Pancreas (tissue), 10 donors: Measurements from ENCODE around the gene IMMP2L. TPM values are rescaled to one million over a fixed set of nuclear protein-coding genes. Genes with fewer than 3 reads are reported as not detected.

Source experiments
- ATAC-seq, 4 donors: fragments of 200-7000 bp; cut with Tn5 transposase; one replicate each; pipeline versions ENCODE4 v1.8.0 to v1.9.1; 2020; ENCODE audit warnings: mild to moderate bottlenecking in 4 of 4, moderate library complexity in 4 of 4
- DNase-seq, 6 donors: peaks; one replicate each; pipeline ENCODE4 v3.0.0-alpha.2; 2020
- FAIRE-seq: peaks from 2 replicates; lab custom pipeline; 2012; peaks lifted over from hg19 to GRCh38; lab: Jason Lieb, UNC
- H3K27ac ChIP-seq, 4 donors: fragments of 200-600 bp; sonication (generic); 1 replicate in 3 of 4; 2 replicates in 1 of 4; pipeline versions ENCODE4 v1.5.0 to v1.8.0; 2020
- H3K27me3 ChIP-seq, 4 donors: fragments of 200-600 bp; one replicate each; pipeline ENCODE4 v1.8.0; 2021
- H3K36me3 ChIP-seq, 3 donors: fragments of 200-600 bp; sonication (generic) in 1 of 3; one replicate each; pipeline versions ENCODE4 v1.5.0 to v1.8.0; 2020 to 2021
- H3K4me1 ChIP-seq, 3 donors: fragments of 200-600 bp; one replicate each; pipeline ENCODE4 v1.8.0; 2021
- H3K4me3 ChIP-seq, 4 donors: fragments of 200-600 bp; sonication (generic) in 2 of 4; one replicate each; pipeline versions ENCODE4 v1.5.0 to v1.8.0; 2020 to 2021
- H3K9me3 ChIP-seq, 4 donors: fragments of 200-600 bp; one replicate each; pipeline ENCODE4 v1.8.0; 2021
- WGBS, 2 donors: extraction: QIAGEN DNeasy Blood & Tissue Kit; methylation state at CpG; one replicate each; pipeline ENCODE4 v1.1.7; 2013; 5-methylcytosine and 5-hydroxymethylcytosine counted together
- intact Hi-C, 3 donors: fragments of 100-400 bp; cut with DNase I; formaldehyde crosslinking; loops; one replicate each; pipeline versions ENCODE4 v1.11.1 to v1.14.2; 2022
- polyA plus RNA-seq, 2 donors: library from polyadenylated mRNA; stranded (reverse); fragments of 200-250 nt; gene quantifications; one replicate each; pipeline ENCODE4 v1.2.3, GENCODE V29; 2013
- total RNA-seq, 6 donors: library from RNA; stranded (reverse); fragmentation: NEBNext Ultra II Directional in 4 of 6; extraction: Animal tissue kit (Norgen Biotek cat#: 25700) in 4 of 6; gene quantifications; one replicate each; pipeline versions ENCODE4 v1.2.1 to v1.2.4, GENCODE V29; 2021 to 2023
- TF ChIP-seq, protein P1 (sequence below), 4 donors: fragments of 200-600 bp; sonication (generic) in 3 of 4; IDR thresholded peaks; one replicate each; pipeline versions ENCODE4 v1.5.0 to v1.8.0; 2021; ENCODE audit warnings: antibody characterized with exemption in 4 of 4
- donor health status: healthy with polysubstance abuse.
- donor health status: DM: no; HTN: no; CAD: no; lungs with moderate emphysema.
- donor health status: DM: no; HTN: no; CAD: no.
- donor health status: control.
- donor health status: control.
- donor health status: Bipolar disorder and iron deficiency.
- donor health status: DM: yes; HTN: yes; CAD: no.
- donor health status: DM: no; HTN: no; CAD: no.
- donor health status: DM: no; HTN: no; CAD: no.
- donor health status: DM: yes; HTN: yes; CAD: no.

IMMP2L gene
- total and polyA plus RNA-seq, 8 donors, result 7.3 to 30.0 (median 12.9) TPM

DNA sequence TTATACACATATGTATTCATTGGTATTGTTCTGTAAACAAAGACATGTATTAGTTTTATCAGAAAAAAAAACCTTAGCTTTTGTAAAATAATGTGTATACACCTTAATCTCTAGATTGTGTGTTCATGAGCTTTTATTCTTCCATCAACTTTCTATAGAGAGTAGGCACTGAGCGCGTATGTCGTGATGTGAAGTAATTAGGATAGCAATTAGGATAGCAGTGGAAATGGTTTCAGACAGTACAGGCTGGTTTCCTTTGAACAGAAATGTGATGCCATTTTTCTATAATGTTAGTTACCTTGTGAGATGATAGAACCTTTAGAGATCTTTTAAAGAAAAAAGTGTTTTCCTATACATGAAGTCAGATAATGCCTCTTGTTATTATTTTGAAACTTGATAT lies 709.0 kb downstream of the IMMP2L start:
- 79 to 98% methylated on average over 3 of the region's 3 CpGs for WGBS, 2 donors
- no peak for ATAC-seq
- Histone ChIP-seq H3K27ac (no peak overlapping the region), H3K36me3 (no peaks in the 10 kb centered on the region), H3K27me3 (no peaks in the 10 kb centered on the region), H3K4me1 (no peaks in the 10 kb centered on the region), H3K4me3 (no peak overlapping the region), H3K9me3 (no peaks in the 10 kb centered on the region)
- no peak for DNase-seq
- TF ChIP-seq, protein P1, sequence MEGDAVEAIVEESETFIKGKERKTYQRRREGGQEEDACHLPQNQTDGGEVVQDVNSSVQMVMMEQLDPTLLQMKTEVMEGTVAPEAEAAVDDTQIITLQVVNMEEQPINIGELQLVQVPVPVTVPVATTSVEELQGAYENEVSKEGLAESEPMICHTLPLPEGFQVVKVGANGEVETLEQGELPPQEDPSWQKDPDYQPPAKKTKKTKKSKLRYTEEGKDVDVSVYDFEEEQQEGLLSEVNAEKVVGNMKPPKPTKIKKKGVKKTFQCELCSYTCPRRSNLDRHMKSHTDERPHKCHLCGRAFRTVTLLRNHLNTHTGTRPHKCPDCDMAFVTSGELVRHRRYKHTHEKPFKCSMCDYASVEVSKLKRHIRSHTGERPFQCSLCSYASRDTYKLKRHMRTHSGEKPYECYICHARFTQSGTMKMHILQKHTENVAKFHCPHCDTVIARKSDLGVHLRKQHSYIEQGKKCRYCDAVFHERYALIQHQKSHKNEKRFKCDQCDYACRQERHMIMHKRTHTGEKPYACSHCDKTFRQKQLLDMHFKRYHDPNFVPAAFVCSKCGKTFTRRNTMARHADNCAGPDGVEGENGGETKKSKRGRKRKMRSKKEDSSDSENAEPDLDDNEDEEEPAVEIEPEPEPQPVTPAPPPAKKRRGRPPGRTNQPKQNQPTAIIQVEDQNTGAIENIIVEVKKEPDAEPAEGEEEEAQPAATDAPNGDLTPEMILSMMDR (IDR thresholded peaks at IDR 0.05), result no peak
- FAIRE-seq, result no peak
- intact Hi-C loops, result no loop called here

DNA sequence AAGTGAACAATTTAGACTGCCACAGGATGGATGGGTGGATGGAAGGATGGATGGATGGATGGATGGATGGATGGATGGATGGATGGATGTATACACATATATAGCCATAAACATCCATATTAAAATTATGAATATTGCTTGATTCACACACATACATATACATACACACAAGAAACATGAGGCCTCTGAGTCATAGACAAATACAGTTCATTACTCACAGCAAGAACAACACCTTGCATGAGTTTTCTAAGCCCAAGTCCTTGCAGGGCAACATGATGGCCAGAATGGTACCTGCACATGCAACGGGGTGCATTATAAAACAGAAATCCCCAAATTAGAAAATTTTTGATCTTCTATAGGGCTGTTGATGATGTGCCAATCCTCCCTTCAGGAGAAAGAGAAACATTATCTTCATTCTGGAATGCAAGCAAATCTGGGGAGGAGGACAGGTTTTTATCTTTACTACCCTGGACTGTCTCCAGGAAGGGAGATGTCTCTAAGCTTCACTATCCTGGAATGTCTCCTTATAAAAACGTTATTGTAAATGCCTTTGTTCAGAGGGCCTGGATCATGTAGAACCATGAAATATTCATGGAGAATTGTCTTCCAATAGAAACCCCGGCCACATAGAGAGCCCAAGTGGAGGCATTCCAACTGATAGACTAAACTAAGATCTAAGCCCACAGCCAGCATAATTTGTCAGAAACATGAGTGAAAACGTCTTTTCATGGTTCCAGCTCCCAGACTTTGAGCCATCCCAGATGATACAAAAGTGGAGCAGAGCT lies 709.9 kb downstream of the IMMP2L start:
- ATAC-seq (no peak), DNase-seq (no peak), FAIRE-seq (no peak)
- Histone ChIP-seq H3K4me3 (no peak overlapping the region), H3K36me3 (no peaks in the 10 kb centered on the region), H3K27me3 (no peaks in the 10 kb centered on the region), H3K4me1 (no peaks in the 10 kb centered on the region), H3K9me3 (no peaks in the 10 kb centered on the region), H3K27ac (no peak overlapping the region)
- TF ChIP-seq, protein P1 (IDR thresholded peaks at IDR 0.05), result no peak
- intact Hi-C loops, result no loop called here
- WGBS, 2 donors, result 61 to 71% methylated on average over 4 of the region's 4 CpGs

DNA sequence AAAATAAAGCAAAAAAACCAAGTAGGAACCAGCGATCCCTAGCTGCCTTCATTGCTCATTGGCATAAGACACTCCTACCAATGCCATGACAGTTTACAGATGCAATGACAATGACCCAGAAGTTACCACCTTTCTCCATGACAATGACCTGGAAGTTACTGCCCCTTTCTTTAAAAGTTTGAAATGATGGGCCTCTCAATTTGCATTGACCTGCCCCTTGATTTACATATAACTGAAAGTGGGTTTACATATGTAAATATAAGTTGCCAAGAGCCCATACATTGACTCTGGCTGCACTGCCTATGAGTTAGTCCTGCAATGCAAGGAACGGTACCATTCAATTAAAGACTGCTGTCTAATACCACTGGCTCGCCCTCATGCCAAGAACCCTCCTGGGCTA lies 712.1 kb downstream of the IMMP2L start:
- 96 to 97% methylated on average over 3 of the region's 3 CpGs for WGBS, 2 donors
- DNase-seq (no peak), ATAC-seq (no peak), FAIRE-seq (no peak)
- no peak overlapping the region for H3K27ac ChIP-seq
- H3K36me3 ChIP-seq, result no peaks in the 10 kb centered on the region
- H3K4me3 ChIP-seq, result no peak overlapping the region
- H3K27me3 ChIP-seq, result no peaks in the 10 kb centered on the region
- TF ChIP-seq, protein P1 (IDR thresholded peaks at IDR 0.05), result no peak
- H3K4me1 ChIP-seq, result no peaks in the 10 kb centered on the region
- no peaks in the 10 kb centered on the region for H3K9me3 ChIP-seq
- intact Hi-C loops, result no loop called here

DNA sequence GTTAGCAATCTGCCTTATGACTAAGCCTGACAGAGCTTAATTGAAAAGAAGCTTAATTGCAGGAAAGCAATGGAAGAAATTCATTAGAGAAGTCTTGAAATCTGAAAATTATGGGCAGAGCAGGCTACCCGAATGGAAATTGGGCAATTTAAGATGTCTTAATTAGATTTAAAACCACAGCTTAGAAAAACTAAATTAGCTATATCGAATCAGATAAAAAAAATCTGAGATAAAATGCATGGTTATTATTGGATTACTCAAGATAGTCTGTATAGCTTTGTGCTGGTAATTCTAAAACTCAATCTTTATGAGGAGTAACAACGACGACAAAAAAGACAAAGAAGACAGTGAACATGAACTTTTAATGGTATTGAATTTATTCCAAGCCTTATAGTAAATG lies 719.5 kb downstream of the IMMP2L start:
- Histone ChIP-seq H3K27ac (no peak overlapping the region), H3K36me3 (no peaks in the 10 kb centered on the region), H3K4me1 (no peaks in the 10 kb centered on the region), H3K4me3 (no peak overlapping the region), H3K9me3 (no peaks in the 10 kb centered on the region), H3K27me3 (no peaks in the 10 kb centered on the region)
- DNase-seq (no peak), ATAC-seq (no peak), FAIRE-seq (no peak)
- WGBS, 2 donors, result 88 to 93% methylated on average over 4 of the region's 4 CpGs
- TF ChIP-seq, protein P1 (IDR thresholded peaks at IDR 0.05), result no peak
- intact Hi-C loops, result no loop called here

DNA sequence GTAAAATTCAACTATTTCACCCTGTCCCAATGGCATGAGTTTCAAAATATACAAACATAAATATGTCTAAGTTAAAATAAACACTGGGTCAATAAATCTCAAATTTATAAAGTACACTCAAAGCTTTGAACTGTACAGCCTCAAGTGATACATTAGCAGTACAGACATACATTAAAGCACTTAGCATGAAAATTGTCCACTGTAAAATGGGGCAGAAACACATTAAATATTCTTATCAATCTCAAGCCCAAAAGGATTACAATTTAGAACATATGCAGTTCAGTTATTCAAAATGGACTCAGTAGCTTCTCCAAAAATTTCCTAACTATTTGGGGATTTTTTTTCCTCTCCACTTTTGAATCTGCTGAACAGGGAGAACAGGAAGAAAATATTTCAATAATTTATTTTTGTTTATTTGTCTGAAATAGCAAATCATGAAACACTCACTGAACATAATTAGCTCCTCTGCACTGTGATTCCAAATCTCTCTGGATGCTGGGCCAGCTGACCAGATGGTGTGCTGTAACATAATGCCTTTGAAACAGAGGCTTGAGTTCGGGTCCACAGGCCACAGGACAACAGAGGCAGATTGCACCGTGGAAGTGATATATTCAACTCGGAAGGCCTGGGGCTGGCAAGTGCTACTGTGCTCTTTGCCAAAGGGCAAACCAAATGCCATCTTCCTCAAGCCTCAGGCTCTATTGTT lies 720.3 kb downstream of the IMMP2L start:
- intact Hi-C loops, result no loop called here
- WGBS, 2 donors, result 84% methylated on average over 3 of the region's 3 CpGs
- no peak overlapping the region for H3K27ac ChIP-seq
- H3K9me3 ChIP-seq, result no peaks in the 10 kb centered on the region
- ATAC-seq, result no peak
- H3K4me1 ChIP-seq, result no peaks in the 10 kb centered on the region
- H3K27me3 ChIP-seq, result no peaks in the 10 kb centered on the region
- H3K4me3 ChIP-seq, result no peak overlapping the region
- TF ChIP-seq, protein P1 (IDR thresholded peaks at IDR 0.05), result no peak
- DNase-seq, result no peak
- no peak for FAIRE-seq
- H3K36me3 ChIP-seq, result no peaks in the 10 kb centered on the region
